Body of pancreas (tissue), 4 donors: ENCODE results near the gene NLGN1.

Source experiments
- POLR2A ChIP-seq, 3 donors: fragments of 450-650 bp; IDR thresholded peaks; one replicate each; pipeline ENCODE4 v1.6.1; 2016; ENCODE audit warnings: antibody characterized with exemption in 3 of 3, mild to moderate bottlenecking in 2 of 3
- TF ChIP-seq, protein P1 (sequence below), 7 experiments: fragments of 450-650 bp in 4 of 7; fragments of 200-600 bp in 3 of 7; sonication (generic) in 3 of 7; IDR thresholded peaks; one replicate each; pipeline ENCODE4 v1.5.1; 2016 to 2019; ENCODE audit warnings: antibody characterized with exemption in 7 of 7

DNA sequence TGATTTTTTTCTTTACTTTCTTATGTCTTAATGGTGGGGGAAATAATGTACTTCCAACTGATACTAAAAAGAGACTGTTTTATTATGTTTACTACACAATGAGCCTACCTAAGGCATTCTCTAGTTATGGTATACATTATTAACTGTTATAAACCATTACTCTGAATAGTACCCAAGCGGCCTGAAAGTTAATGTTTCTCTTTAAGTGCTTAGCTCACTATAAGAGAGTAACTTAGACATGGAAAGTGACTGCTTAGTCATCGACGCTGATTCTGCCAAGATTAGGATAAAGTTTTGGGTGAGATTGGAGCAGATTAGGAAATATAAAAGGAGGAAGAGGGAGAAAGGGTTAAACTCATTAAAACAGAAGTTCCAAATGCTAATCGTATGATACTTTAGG lies 365.0 kb downstream of the NLGN1 start:
- TF ChIP-seq, protein P1, sequence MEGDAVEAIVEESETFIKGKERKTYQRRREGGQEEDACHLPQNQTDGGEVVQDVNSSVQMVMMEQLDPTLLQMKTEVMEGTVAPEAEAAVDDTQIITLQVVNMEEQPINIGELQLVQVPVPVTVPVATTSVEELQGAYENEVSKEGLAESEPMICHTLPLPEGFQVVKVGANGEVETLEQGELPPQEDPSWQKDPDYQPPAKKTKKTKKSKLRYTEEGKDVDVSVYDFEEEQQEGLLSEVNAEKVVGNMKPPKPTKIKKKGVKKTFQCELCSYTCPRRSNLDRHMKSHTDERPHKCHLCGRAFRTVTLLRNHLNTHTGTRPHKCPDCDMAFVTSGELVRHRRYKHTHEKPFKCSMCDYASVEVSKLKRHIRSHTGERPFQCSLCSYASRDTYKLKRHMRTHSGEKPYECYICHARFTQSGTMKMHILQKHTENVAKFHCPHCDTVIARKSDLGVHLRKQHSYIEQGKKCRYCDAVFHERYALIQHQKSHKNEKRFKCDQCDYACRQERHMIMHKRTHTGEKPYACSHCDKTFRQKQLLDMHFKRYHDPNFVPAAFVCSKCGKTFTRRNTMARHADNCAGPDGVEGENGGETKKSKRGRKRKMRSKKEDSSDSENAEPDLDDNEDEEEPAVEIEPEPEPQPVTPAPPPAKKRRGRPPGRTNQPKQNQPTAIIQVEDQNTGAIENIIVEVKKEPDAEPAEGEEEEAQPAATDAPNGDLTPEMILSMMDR (IDR thresholded peaks at IDR 0.05), result no peak
- no peak for TF ChIP-seq POLR2A (IDR thresholded peaks at IDR 0.05)
